H54 (cell line): ENCODE data around the gene POLR2J3.
A peak's percentile ranks its signal among the peaks of the same experiment; 100 is the strongest.
"Not testable (repeated sequence)": the region's sequence is repeated elsewhere in the genome, so short reads cannot be mapped to it uniquely, and the experiment has no call there.

Experiments
- DNase-seq: peaks from one replicate; pipeline ENCODE4 v3.0.0; 2011; ENCODE audit warnings: low spot score, mixed read lengths; ENCODE audit not compliant: insufficient read length
- FAIRE-seq: peaks from 3 replicates; lab custom pipeline; 2011; peaks lifted over from hg19 to GRCh38; lab: Jason Lieb, UNC

Gene POLR2J3

GRCh38 chr7:102592477-102593019 is 20.2 kb upstream of the POLR2J3 start:
- not testable (repeated sequence) for DNase-seq, FAIRE-seq

GRCh38 chr7:102589857-102590256 is 17.5 kb upstream of the POLR2J3 start:
- FAIRE-seq, result peak; percentile 99

GRCh38 chr7:102583495-102583894 is 11.1 kb upstream of the POLR2J3 start:
- FAIRE-seq, DNase-seq: not testable (repeated sequence)

More at GRCh38 chr7:102589857-102590256, 17.5 kb upstream of the POLR2J3 start:
- not testable (repeated sequence) for DNase-seq

GRCh38 chr7:102581722-102582121 is 9.3 kb upstream of the POLR2J3 start:
- FAIRE-seq, DNase-seq: not testable (repeated sequence)

- FAIRE-seq, result not testable (repeated sequence)
These were observed 6.1 kb upstream of the POLR2J3 start for GRCh38 chr7:102578486-102578885.

GRCh38 chr7:102577315-102578240 is 5.2 kb upstream of the POLR2J3 start:
- not testable (repeated sequence) for FAIRE-seq, DNase-seq

More at GRCh38 chr7:102578486-102578885, 6.1 kb upstream of the POLR2J3 start:
- not testable (repeated sequence) for DNase-seq

GRCh38 chr7:102576363-102576762 is 4.0 kb upstream of the POLR2J3 start:
- not testable (repeated sequence) for DNase-seq, FAIRE-seq

- FAIRE-seq, DNase-seq: not testable (repeated sequence)
These were observed 2.2 kb upstream of the POLR2J3 start for GRCh38 chr7:102574607-102575006.

GRCh38 chr7:102568620-102569019 is 3.8 kb downstream of the POLR2J3 start:
- not testable (repeated sequence) for DNase-seq, FAIRE-seq

GRCh38 chr7:102550808-102551422 is 21.5 kb downstream of the POLR2J3 start, which contains the start of gene SPDYE2:
SPDYE2 (plus strand) TSS chr7:102551226; CDS start chr7:102553256, 2,030 bp downstream.
- FAIRE-seq, DNase-seq: not testable (repeated sequence)

GRCh38 chr7:102546353-102546752 is 26.0 kb downstream of the POLR2J3 start:
- not testable (repeated sequence) for DNase-seq, FAIRE-seq

GRCh38 chr7:102545288-102545687 is 27.1 kb downstream of the POLR2J3 start:
- not testable (repeated sequence) for FAIRE-seq

GRCh38 chr7:102544372-102544771 is 28.0 kb downstream of the POLR2J3 start:
- DNase-seq, FAIRE-seq: not testable (repeated sequence)

More at GRCh38 chr7:102545288-102545687, 27.1 kb downstream of the POLR2J3 start:
- DNase-seq, result not testable (repeated sequence)

- FAIRE-seq, DNase-seq: not testable (repeated sequence)
These were observed 28.8 kb downstream of the POLR2J3 start, which contains the start of gene UPK3BL2 for GRCh38 chr7:102543596-102543995. UPK3BL2 (minus strand) TSS chr7:102543696; CDS start chr7:102543636, 60 bp downstream.

- FAIRE-seq, DNase-seq: not testable (repeated sequence)
These were observed 29.6 kb downstream of the POLR2J3 start for GRCh38 chr7:102542771-102543170.

GRCh38 chr7:102542083-102542482 is 30.3 kb downstream of the POLR2J3 start:
- not testable (repeated sequence) for FAIRE-seq, DNase-seq

- not testable (repeated sequence) for FAIRE-seq
These were observed 31.8 kb downstream of the POLR2J3 start for GRCh38 chr7:102540604-102541003.

GRCh38 chr7:102535062-102535615 is 37.2 kb downstream of the POLR2J3 start:
- DNase-seq, FAIRE-seq: not testable (repeated sequence)

More at GRCh38 chr7:102540604-102541003, 31.8 kb downstream of the POLR2J3 start:
- DNase-seq, result not testable (repeated sequence)

GRCh38 chr7:102532127-102532526 is 40.3 kb downstream of the POLR2J3 start:
- FAIRE-seq, DNase-seq: not testable (repeated sequence)
